ENCODE measurements around the gene PKDCC. TPM values are rescaled to one million over a fixed set of nuclear protein-coding genes. Genes with fewer than 3 reads are reported as not detected.

The PKDCC gene
- total and polyA plus RNA-seq, 2 of the 13 experiments (the other 11 are each of a cell fraction or from before 2014, with no cell fraction given) = 52.6 to 58.8 TPM

DNA sequence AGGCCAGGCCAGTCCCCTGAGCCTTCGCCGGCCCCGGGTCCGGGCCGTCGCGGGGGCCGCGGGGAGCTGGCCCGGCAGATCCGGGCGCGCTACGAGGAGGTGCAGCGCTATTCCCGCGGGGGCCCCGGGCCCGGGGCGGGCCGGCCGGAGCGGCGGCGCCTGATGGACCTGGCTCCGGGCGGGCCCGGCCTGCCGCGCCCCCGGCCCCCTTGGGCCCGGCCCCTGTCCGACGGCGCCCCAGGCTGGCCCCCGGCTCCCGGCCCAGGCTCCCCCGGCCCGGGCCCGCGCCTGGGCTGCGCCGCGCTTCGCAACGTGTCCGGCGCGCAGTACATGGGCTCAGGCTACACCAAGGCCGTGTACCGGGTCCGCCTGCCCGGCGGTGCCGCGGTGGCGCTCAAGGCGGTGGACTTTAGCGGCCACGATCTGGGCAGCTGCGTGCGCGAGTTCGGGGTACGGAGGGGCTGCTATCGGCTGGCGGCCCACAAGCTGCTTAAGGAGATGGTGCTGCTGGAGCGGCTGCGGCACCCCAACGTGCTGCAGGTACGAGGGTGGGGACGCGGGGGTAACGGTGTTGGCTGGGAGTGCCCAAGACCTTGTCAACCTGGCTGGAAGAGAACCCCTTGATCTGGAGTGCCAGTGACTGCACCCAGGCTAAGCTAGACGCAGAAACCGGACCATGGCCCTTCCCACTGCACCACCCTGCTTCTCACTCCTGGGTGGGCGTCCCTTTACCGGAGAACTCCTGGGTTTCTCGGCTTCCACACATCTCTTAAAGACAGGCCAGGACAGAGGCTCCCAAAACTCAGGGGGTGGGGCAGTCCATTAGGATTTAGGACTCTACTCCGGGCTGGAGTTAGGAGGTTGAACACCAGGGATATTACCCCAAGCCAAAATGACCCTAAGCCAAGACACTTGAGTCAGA is 739 bp downstream of the PKDCC start (continued):
- TF ChIP-seq, protein P1, sequence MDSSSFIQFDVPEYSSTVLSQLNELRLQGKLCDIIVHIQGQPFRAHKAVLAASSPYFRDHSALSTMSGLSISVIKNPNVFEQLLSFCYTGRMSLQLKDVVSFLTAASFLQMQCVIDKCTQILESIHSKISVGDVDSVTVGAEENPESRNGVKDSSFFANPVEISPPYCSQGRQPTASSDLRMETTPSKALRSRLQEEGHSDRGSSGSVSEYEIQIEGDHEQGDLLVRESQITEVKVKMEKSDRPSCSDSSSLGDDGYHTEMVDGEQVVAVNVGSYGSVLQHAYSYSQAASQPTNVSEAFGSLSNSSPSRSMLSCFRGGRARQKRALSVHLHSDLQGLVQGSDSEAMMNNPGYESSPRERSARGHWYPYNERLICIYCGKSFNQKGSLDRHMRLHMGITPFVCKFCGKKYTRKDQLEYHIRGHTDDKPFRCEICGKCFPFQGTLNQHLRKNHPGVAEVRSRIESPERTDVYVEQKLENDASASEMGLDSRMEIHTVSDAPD (CRISPR knock-in tag; IDR thresholded peaks at IDR 0.05) = no peak
- TF ChIP-seq RBFOX2 (IDR thresholded peaks at IDR 0.05; ENCODE audit: low read depth, low read length) (peak; percentile 85), ZNF883 (CRISPR knock-in tag; IDR thresholded peaks at IDR 0.05; ENCODE audit: not compliant biosample characterization) (peak; percentile 65), ZFY (CRISPR knock-in tag; IDR thresholded peaks at IDR 0.05) (peak; percentile 75), ZFP36 (IDR thresholded peaks at IDR 0.05; ENCODE audit: borderline replicate concordance, low read depth, low read length, partially characterized antibody) (no peak), AHDC1 (CRISPR knock-in tag; IDR thresholded peaks at IDR 0.05; ENCODE audit: borderline replicate concordance) (no peak), ZNF317 (CRISPR knock-in tag; IDR thresholded peaks at IDR 0.05) (no peak), ZNF776 (CRISPR knock-in tag; IDR thresholded peaks at IDR 0.05) (peak; percentile 87), SKI (IDR thresholded peaks at IDR 0.05; ENCODE audit: partially characterized antibody) (no peak)
- TF ChIP-seq, protein P2, sequence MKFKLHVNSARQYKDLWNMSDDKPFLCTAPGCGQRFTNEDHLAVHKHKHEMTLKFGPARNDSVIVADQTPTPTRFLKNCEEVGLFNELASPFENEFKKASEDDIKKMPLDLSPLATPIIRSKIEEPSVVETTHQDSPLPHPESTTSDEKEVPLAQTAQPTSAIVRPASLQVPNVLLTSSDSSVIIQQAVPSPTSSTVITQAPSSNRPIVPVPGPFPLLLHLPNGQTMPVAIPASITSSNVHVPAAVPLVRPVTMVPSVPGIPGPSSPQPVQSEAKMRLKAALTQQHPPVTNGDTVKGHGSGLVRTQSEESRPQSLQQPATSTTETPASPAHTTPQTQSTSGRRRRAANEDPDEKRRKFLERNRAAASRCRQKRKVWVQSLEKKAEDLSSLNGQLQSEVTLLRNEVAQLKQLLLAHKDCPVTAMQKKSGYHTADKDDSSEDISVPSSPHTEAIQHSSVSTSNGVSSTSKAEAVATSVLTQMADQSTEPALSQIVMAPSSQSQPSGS (CRISPR knock-in tag; IDR thresholded peaks at IDR 0.05) = 0 out of 2 replicates have a peak, but pooled peaks have one; percentile 20
- TF ChIP-seq, protein P3, sequence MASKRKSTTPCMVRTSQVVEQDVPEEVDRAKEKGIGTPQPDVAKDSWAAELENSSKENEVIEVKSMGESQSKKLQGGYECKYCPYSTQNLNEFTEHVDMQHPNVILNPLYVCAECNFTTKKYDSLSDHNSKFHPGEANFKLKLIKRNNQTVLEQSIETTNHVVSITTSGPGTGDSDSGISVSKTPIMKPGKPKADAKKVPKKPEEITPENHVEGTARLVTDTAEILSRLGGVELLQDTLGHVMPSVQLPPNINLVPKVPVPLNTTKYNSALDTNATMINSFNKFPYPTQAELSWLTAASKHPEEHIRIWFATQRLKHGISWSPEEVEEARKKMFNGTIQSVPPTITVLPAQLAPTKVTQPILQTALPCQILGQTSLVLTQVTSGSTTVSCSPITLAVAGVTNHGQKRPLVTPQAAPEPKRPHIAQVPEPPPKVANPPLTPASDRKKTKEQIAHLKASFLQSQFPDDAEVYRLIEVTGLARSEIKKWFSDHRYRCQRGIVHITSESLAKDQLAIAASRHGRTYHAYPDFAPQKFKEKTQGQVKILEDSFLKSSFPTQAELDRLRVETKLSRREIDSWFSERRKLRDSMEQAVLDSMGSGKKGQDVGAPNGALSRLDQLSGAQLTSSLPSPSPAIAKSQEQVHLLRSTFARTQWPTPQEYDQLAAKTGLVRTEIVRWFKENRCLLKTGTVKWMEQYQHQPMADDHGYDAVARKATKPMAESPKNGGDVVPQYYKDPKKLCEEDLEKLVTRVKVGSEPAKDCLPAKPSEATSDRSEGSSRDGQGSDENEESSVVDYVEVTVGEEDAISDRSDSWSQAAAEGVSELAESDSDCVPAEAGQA (IDR thresholded peaks at IDR 0.05; ENCODE audit: low read depth) = no peak
- TF ChIP-seq, protein P3 (CRISPR knock-in tag; IDR thresholded peaks at IDR 0.05; ENCODE audit: borderline replicate concordance) = no peak

Measured in HepG2 (cell line).